Tibial nerve (tissue), 4 donors: ENCODE data around the gene MRFAP1. TPM values are rescaled to one million over a fixed set of nuclear protein-coding genes. Genes with fewer than 3 reads are reported as not detected.

Experiments used
- DNase-seq, 2 donors: peaks; one replicate each; pipeline ENCODE4 v3.0.0-alpha.2; 2019; ENCODE audit warnings: low spot score in 2 of 2
- H3K27ac ChIP-seq, 4 donors: fragments of 200-600 bp; sonication (generic) in 3 of 4; one replicate each; pipeline ENCODE4 v1.5.1; 2017 to 2019; ENCODE audit warnings: mild to moderate bottlenecking in 1 of 4
- H3K27me3 ChIP-seq, 2 donors: fragments of 200-600 bp; sonication (generic) in 1 of 2; one replicate each; pipeline versions ENCODE4 v1.5.1 to v1.6.0; 2017 to 2019
- H3K36me3 ChIP-seq, 3 donors: fragments of 200-600 bp; sonication (generic); one replicate each; pipeline ENCODE4 v1.5.1; 2018 to 2019
- H3K4me1 ChIP-seq, 4 donors: fragments of 200-600 bp; sonication (generic) in 3 of 4; one replicate each; pipeline ENCODE4 v1.5.1; 2017 to 2019
- H3K4me3 ChIP-seq, 4 donors: fragments of 200-600 bp; sonication (generic) in 3 of 4; one replicate each; pipeline ENCODE4 v1.5.1; 2017 to 2019; ENCODE audit warnings: mild to moderate bottlenecking in 1 of 4, moderate library complexity in 1 of 4
- H3K9me3 ChIP-seq, 4 donors: fragments of 200-600 bp; sonication (generic) in 3 of 4; one replicate each; pipeline ENCODE4 v1.5.1; 2017 to 2019
- EP300 ChIP-seq, 2 donors: sonication (generic); formaldehyde crosslinking; IDR thresholded peaks; one replicate each; pipeline ENCODE4 v1.6.1; 2017; ENCODE audit warnings: antibody characterized with exemption in 2 of 2, mild to moderate bottlenecking in 1 of 2
- POLR2A ChIP-seq, 2 donors: fragments of 450-650 bp; IDR thresholded peaks; one replicate each; pipeline ENCODE4 v1.6.1; 2017; ENCODE audit warnings: antibody characterized with exemption in 2 of 2, mild to moderate bottlenecking in 2 of 2, moderate library complexity in 2 of 2
- WGBS, 2 donors: methylation state at CpG; one replicate each; pipeline ENCODE4 v1.1.5; 2018; 5-methylcytosine and 5-hydroxymethylcytosine counted together
- total RNA-seq, 4 donors: library from RNA; depleted of rRNA; stranded (reverse); fragments of >200 nt; gene quantifications; one replicate each; pipeline ENCODE4 v1.1.0, GENCODE V29; 2016
- TF ChIP-seq, protein P1 (sequence below), 5 experiments: fragments of 200-600 bp in 3 of 5; fragments of 450-650 bp in 2 of 5; sonication (generic) in 3 of 5; IDR thresholded peaks; one replicate each; pipeline ENCODE4 v1.5.1; 2016 to 2019; ENCODE audit warnings: antibody characterized with exemption in 5 of 5, mild to moderate bottlenecking in 3 of 5, moderate library complexity in 2 of 5

The MRFAP1 gene
- 100 to 1,000 TPM; 176 to 300 (median 202) TPM for total RNA-seq

DNA sequence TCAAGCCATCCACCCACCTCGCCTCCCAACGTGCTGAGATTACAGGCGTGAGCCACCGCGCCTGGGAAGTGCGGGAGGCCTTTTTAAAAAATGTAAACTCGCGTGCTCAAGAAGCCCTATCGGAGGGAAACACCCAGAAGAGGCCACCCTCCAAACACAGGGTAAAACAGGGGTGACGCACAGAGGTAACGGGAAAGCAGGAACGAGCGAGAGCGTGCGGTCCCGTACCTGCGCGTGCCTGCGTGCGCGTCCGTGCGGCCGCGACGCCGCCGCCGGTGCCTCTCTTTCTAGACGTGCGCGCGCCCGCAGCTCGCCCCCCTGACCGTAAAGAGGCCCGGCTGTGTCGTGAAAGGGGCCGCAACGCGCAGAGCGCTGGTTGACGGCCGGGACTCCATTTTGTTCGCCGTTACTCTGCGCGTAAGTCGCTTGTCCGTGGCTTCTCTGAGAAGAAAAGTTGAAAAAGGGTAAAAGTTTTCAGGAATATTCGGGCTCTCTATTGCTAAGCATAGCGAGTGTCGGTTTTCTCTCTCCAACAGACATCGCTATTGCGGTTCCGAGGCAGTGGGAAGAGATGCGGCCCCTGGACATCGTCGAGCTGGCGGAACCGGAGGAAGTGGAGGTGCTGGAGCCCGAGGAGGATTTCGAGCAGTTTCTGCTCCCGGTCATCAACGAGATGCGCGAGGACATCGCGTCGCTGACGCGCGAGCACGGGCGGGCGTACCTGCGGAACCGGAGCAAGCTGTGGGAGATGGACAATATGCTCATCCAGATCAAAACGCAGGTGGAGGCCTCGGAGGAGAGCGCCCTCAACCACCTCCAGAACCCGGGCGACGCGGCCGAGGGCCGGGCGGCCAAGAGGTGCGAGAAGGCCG lies at the start of gene MRFAP1:
Gene MRFAP1 (plus strand): TSS at position 394 of the 872 bp plus-strand sequence. CDS start 178 bp downstream, at position 572.
- peak; percentile 90 to 92 for DNase-seq
- Histone ChIP-seq H3K4me1 (peaks cover 5 to 41% (median 23%) of the 10 kb centered on the region in 4 donors), H3K4me3 (peak within 1 kb of the TSS; percentile 70 to 85 (median 81)), H3K27ac (peak within 1 kb of the TSS; percentile 85 to 97 (median 92)), H3K36me3 (peaks cover 0 to 24% (median 0%) of the 10 kb centered on the region in 3 donors), H3K27me3 (no peaks in the 10 kb centered on the region), H3K9me3 (no peaks in the 10 kb centered on the region)
- TF ChIP-seq POLR2A (IDR thresholded peaks at IDR 0.05) (peak; percentile 80 to 85), EP300 (IDR thresholded peaks at IDR 0.05) (peak; percentile 69 to 98)
- TF ChIP-seq, protein P1, sequence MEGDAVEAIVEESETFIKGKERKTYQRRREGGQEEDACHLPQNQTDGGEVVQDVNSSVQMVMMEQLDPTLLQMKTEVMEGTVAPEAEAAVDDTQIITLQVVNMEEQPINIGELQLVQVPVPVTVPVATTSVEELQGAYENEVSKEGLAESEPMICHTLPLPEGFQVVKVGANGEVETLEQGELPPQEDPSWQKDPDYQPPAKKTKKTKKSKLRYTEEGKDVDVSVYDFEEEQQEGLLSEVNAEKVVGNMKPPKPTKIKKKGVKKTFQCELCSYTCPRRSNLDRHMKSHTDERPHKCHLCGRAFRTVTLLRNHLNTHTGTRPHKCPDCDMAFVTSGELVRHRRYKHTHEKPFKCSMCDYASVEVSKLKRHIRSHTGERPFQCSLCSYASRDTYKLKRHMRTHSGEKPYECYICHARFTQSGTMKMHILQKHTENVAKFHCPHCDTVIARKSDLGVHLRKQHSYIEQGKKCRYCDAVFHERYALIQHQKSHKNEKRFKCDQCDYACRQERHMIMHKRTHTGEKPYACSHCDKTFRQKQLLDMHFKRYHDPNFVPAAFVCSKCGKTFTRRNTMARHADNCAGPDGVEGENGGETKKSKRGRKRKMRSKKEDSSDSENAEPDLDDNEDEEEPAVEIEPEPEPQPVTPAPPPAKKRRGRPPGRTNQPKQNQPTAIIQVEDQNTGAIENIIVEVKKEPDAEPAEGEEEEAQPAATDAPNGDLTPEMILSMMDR (IDR thresholded peaks at IDR 0.05), result no peak
- 0% methylated on average over 71 to 90 of the region's 90 CpGs for WGBS, 2 donors

DNA sequence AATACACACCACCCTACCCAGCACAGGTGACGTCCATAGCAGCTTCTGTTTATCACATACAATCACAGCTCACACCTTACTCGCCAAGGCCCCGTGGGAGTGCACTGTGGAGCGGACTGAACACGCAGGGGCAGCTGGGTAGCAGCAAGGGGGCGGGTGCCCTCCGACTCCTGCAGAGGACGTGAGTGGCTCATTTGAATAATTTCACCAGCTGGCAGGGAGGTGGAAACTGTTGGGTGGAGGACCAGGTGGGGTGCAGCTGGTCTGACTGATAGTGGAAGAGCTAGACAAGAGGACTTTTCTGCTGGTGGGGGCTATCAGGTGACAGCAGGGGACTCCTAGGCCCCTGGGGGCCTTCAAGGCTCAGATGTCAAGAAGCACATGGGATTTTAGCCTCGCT lies 49.2 kb upstream of the MRFAP1 start:
- Histone ChIP-seq H3K27me3 (no peaks in the 10 kb centered on the region), H3K4me3 (no peak overlapping the region), H3K4me1 (no peaks in the 10 kb centered on the region), H3K27ac (no peak overlapping the region), H3K36me3 (peaks cover 0 to 98% (median 9%) of the 10 kb centered on the region in 3 donors), H3K9me3 (no peaks in the 10 kb centered on the region)
- DNase-seq, result no peak
- no peak for TF ChIP-seq EP300 (IDR thresholded peaks at IDR 0.05)
- TF ChIP-seq, protein P1 (IDR thresholded peaks at IDR 0.05), result no peak
- no peak for TF ChIP-seq POLR2A (IDR thresholded peaks at IDR 0.05)
- 78 to 83% methylated on average over 9 of the region's 9 CpGs for WGBS, 2 donors

DNA sequence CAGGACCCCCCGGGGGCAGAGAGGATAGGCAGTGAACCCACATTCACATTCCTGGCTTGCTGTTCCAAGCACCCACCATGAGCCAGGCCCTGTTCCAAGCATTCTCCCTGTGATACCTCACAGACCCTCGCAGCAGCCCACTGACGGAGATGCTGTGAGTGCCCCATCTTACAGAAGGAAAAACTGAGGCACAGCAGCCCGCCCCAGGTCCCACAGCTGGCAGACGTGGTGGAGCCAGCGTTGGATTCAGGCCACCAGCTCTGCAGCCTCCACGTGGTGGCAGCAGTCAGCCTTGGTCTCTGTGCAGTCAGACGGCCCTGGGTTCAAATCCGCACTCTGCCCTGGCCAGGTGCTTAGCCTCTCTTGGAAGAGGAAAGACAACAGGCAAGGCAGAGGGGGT lies 48.7 kb upstream of the MRFAP1 start:
- DNase-seq, result no peak
- H3K4me1 ChIP-seq, result no peaks in the 10 kb centered on the region
- no peaks in the 10 kb centered on the region for H3K9me3 ChIP-seq
- no peak overlapping the region for H3K4me3 ChIP-seq
- 71 to 84% methylated on average over 6 to 9 of the region's 9 CpGs for WGBS, 2 donors
- no peak overlapping the region for H3K27ac ChIP-seq
- TF ChIP-seq, protein P1 (IDR thresholded peaks at IDR 0.05), result no peak
- TF ChIP-seq POLR2A (IDR thresholded peaks at IDR 0.05) (no peak), EP300 (IDR thresholded peaks at IDR 0.05) (no peak)
- peaks cover 0 to 98% (median 9%) of the 10 kb centered on the region in 3 donors for H3K36me3 ChIP-seq
- H3K27me3 ChIP-seq, result no peaks in the 10 kb centered on the region

DNA sequence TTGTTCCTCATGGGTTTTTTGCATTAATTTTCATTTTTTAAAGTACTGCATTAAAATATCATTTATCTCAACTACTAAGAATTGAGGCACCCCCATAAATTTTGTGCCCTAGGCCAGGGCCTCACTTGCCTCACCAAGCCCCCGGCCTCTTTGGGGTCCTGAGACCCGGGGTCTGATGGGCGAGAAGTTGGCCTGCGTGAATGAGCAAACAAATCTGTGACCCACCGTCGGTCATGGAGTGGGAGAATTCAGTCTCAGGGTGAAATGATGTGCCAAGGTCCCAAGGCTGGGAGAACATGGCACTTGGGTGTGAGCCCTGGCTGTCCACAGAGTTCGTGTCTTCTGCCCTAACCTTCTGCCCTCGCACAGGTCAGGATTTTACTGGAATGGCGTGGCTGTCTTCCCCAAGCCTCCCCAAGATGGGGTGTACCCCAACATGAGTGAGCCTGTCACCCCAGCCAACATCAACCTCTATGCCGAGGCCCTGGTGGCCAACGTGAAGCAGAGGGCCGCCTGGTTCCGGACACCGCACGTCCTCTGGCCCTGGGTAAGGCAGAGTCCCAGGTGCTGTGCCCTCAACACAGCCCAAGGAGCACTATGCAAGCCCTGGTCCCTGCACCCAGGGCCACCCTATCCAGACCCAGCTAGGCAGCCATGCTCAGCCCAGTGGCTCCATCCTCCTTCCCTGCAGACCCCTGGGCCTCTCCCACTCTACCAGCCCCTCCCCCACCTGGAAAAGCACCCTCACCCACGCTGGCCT lies 47.5 kb upstream of the MRFAP1 start:
- DNase-seq, result no peak
- WGBS, 2 donors, result 83 to 89% methylated on average over 16 of the region's 16 CpGs
- Histone ChIP-seq H3K4me3 (no peak overlapping the region), H3K27ac (no peak overlapping the region), H3K27me3 (no peaks in the 10 kb centered on the region), H3K36me3 (peaks cover 0 to 100% (median 9%) of the 10 kb centered on the region in 3 donors), H3K9me3 (no peaks in the 10 kb centered on the region), H3K4me1 (no peaks in the 10 kb centered on the region)
- TF ChIP-seq EP300 (IDR thresholded peaks at IDR 0.05), result no peak
- TF ChIP-seq, protein P1 (IDR thresholded peaks at IDR 0.05), result no peak
- no peak for TF ChIP-seq POLR2A (IDR thresholded peaks at IDR 0.05)
